ENCODE results near the gene LGMN.
A peak's percentile ranks its signal among the peaks of the same experiment; 100 is the strongest.
"Not testable (repeated sequence)": the region's sequence is repeated elsewhere in the genome, so short reads cannot be mapped to it uniquely, and the experiment has no call there.

Gene LGMN
- 3.6 to 4.6 reads per million in 2 donors for total RNA-seq

- DNase-seq: peak; percentile 45
These were observed at the start of gene LGMN for GRCh38 chr14:92748259-92749016. TSS of gene LGMN (minus strand) at chr14:92748627. CDS start at chr14:92732786, 15,841 bp downstream.

GRCh38 chr14:92794961-92795360 lies 46.5 kb upstream of the LGMN start:
- DNase-seq: no peak

GRCh38 chr14:92794547-92794941 lies 46.1 kb upstream of the LGMN start:
- DNase-seq: no peak

- DNase-seq: peak; percentile 98
These were observed 45.5 kb upstream of the LGMN start, which contains the start of gene GOLGA5 for GRCh38 chr14:92793709-92794546. TSS of gene GOLGA5 (plus strand) at chr14:92794305. CDS start at chr14:92797438, 3,133 bp downstream.

GRCh38 chr14:92792885-92793284 lies 44.5 kb upstream of the LGMN start:
- DNase-seq: no peak

GRCh38 chr14:92789457-92790089 lies 41.1 kb upstream of the LGMN start:
- no peak for DNase-seq

GRCh38 chr14:92787554-92787953 lies 39.1 kb upstream of the LGMN start:
- DNase-seq: no peak

GRCh38 chr14:92786427-92786756 lies 38.0 kb upstream of the LGMN start:
- no peak for DNase-seq

- DNase-seq: no peak
These were observed 37.4 kb upstream of the LGMN start for GRCh38 chr14:92785667-92786426.

GRCh38 chr14:92783813-92784431 lies 35.5 kb upstream of the LGMN start:
- DNase-seq: no peak

- no peak for DNase-seq
These were observed 32.9 kb upstream of the LGMN start for GRCh38 chr14:92781350-92781749.

GRCh38 chr14:92780444-92781232 lies 32.2 kb upstream of the LGMN start:
- no peak for DNase-seq

- DNase-seq: not testable (repeated sequence)
These were observed 30.6 kb upstream of the LGMN start for GRCh38 chr14:92778868-92779565.

- DNase-seq: not testable (repeated sequence)
These were observed 26.9 kb upstream of the LGMN start for GRCh38 chr14:92775292-92775691.

GRCh38 chr14:92774572-92774971 lies 26.1 kb upstream of the LGMN start:
- DNase-seq: no peak

- DNase-seq: no peak
These were observed 22.1 kb upstream of the LGMN start for GRCh38 chr14:92770484-92770883.

- no peak for DNase-seq
These were observed 20.4 kb upstream of the LGMN start for GRCh38 chr14:92768795-92769194.

- not testable (repeated sequence) for DNase-seq
These were observed 19.8 kb upstream of the LGMN start for GRCh38 chr14:92768236-92768635.

- not testable (repeated sequence) for DNase-seq
These were observed 15.5 kb upstream of the LGMN start for GRCh38 chr14:92763666-92764631.

- DNase-seq: no peak
These were observed 12.0 kb upstream of the LGMN start for GRCh38 chr14:92760524-92760805.
